Stimulated activated CD4-positive, alpha-beta T cell treated with anti-CD3 and anti-CD28 coated beads, Interleukin-12 subunit alpha, Interleukin-12 subunit beta, amount 100 ng/mL, for 48 hours (primary cell): ENCODE data around the gene PRDX2.
A peak's percentile ranks its signal among the peaks of the same experiment; 100 is the strongest.
"Not testable (repeated sequence)": the region's sequence is repeated elsewhere in the genome, so short reads cannot be mapped to it uniquely, and the experiment has no call there.

Source experiments
- DNase-seq, 3 donors: peaks; one replicate each; pipeline ENCODE4 v3.0.0-alpha.2; 2020; ENCODE audit warnings: low read depth in 2 of 3, low spot score in 1 of 3

PRDX2 gene

GRCh38 chr19:12825254-12826131 is 23.9 kb upstream of the PRDX2 start:
- DNase-seq, result no peak

GRCh38 chr19:12821761-12822160 is 20.2 kb upstream of the PRDX2 start:
- no peak for DNase-seq

GRCh38 chr19:12817810-12818209 is 16.2 kb upstream of the PRDX2 start:
- DNase-seq, result not testable (repeated sequence)

GRCh38 chr19:12817188-12817587 is 15.6 kb upstream of the PRDX2 start:
- DNase-seq, result not testable (repeated sequence)

- DNase-seq, result no peak
Observed at GRCh38 chr19:12815088-12815487, 13.5 kb upstream of the PRDX2 start.

GRCh38 chr19:12806242-12807081 is 4.9 kb upstream of the PRDX2 start, which contains the start of gene RNASEH2A:
TSS of gene RNASEH2A (plus strand) at chr19:12806584. CDS start at chr19:12806674, 90 bp downstream.
- peak; percentile 77 to 87 (median 78) for DNase-seq

GRCh38 chr19:12804051-12804450 is 2.5 kb upstream of the PRDX2 start:
- DNase-seq, result no peak

- no peak for DNase-seq
Observed at GRCh38 chr19:12802267-12803106, 887 bp upstream of the PRDX2 start.

GRCh38 chr19:12800923-12801465 is 606 bp downstream of the PRDX2 start:
- DNase-seq, result no peak

- DNase-seq, result no peak
Observed at GRCh38 chr19:12800466-12800770, 1.2 kb downstream of the PRDX2 start.

- no peak for DNase-seq
Observed at GRCh38 chr19:12799742-12800465, 1.7 kb downstream of the PRDX2 start.

GRCh38 chr19:12797607-12798006 is 4.0 kb downstream of the PRDX2 start:
- DNase-seq, result not testable (repeated sequence)

GRCh38 chr19:12797141-12797587 is 4.4 kb downstream of the PRDX2 start:
- no peak for DNase-seq

GRCh38 chr19:12796146-12797071 is 5.2 kb downstream of the PRDX2 start:
- DNase-seq, result peak in 1 of 3 donors; percentile 76

- DNase-seq, result no peak
Observed at GRCh38 chr19:12794971-12795381, 6.6 kb downstream of the PRDX2 start.

- no peak for DNase-seq
Observed at GRCh38 chr19:12794196-12794941, 7.2 kb downstream of the PRDX2 start.

- peak; percentile 84 to 90 (median 88) for DNase-seq
Observed at GRCh38 chr19:12793290-12794195, 8.1 kb downstream of the PRDX2 start.
